A549 (cell line): ENCODE measurements around the gene IFRD2. TPM values are rescaled to one million over a fixed set of nuclear protein-coding genes. Genes with fewer than 3 reads are reported as not detected.

ENCODE experiments used
- ATAC-seq, 2 experiments: fragments of 200-7000 bp in 1 of 2; fragments of >200 bp in 1 of 2; cut with Nextera tagmentation in 1 of 2; cut with Tn5 transposase in 1 of 2; 3 replicates each; pipeline versions ENCODE4 v1.8.0 to v1.9.1; 2018 to 2020; ENCODE audit warnings: mild to moderate bottlenecking in 1 of 2, moderate library complexity in 1 of 2
- CTCF ChIA-PET: fragments of 300-600 bp; sonication (Branson Sonifier 250); formaldehyde crosslinking; extraction: SDS; loops from one replicate; lab custom pipeline; 2021; ENCODE audit warnings: antibody characterized with exemption, inconsistent platforms; lab: Yijun Ruan, JAX
- POLR2A ChIA-PET: fragments of 350-600 bp; formaldehyde crosslinking; extraction: SDS; loops from one replicate; lab custom pipeline; 2021; ENCODE audit warnings: antibody characterized with exemption, inconsistent platforms; lab: Yijun Ruan, JAX
- DNase-seq, 2 experiments: peaks; one replicate each; pipeline versions ENCODE4 v3.0.0 to v3.0.0-alpha.2; 2011 to 2016; ENCODE audit warnings: low read depth in 1 of 2, low spot score in 1 of 2
- FAIRE-seq: peaks from 2 replicates; lab custom pipeline; 2011; peaks lifted over from hg19 to GRCh38; lab: Jason Lieb, UNC
- H3K27ac ChIP-seq, 2 experiments: fragments of >200 bp; sonication (Bioruptor Twin); formaldehyde crosslinking; 3 replicates each; pipeline ENCODE4 v1.5.1; 2016 to 2017
- H3K4me1 ChIP-seq: fragments of >200 bp; sonication (Bioruptor Twin); formaldehyde crosslinking; 3 replicates; pipeline ENCODE4 v1.6.1; 2016
- H3K4me2 ChIP-seq: fragments of >200 bp; sonication (Bioruptor Twin); formaldehyde crosslinking; 3 replicates; pipeline ENCODE4 v1.6.1; 2016
- H3K4me3 ChIP-seq: fragments of >200 bp; sonication (Bioruptor Twin); formaldehyde crosslinking; 3 replicates; pipeline ENCODE4 v1.5.1; 2016
- H3K9me3 ChIP-seq: fragments of >200 bp; sonication (Bioruptor Twin); formaldehyde crosslinking; 3 replicates; pipeline ENCODE4 v1.6.1; 2016
- ATOH8 ChIP-seq: fragments of 250-450 bp; sonication (Bioruptor Pico); IDR thresholded peaks from 2 replicates; pipeline ENCODE4 v1.5.0; 2020; ENCODE audit warnings: low read depth, mild to moderate bottlenecking, moderate library complexity
- CBX8 ChIP-seq: fragments of 200-600 bp; sonication (generic); IDR thresholded peaks from 2 replicates; pipeline ENCODE4 v1.6.1; 2016
- CTCF ChIP-seq: fragments of >200 bp; sonication (Bioruptor Twin); formaldehyde crosslinking; IDR thresholded peaks from 3 replicates; pipeline ENCODE4 v1.5.1; 2016
- EHF ChIP-seq: fragments of 250-450 bp; sonication (Bioruptor Pico); IDR thresholded peaks from 2 replicates; pipeline ENCODE4 v1.5.0; 2020; ENCODE audit warnings: mild to moderate bottlenecking
- EHMT2 ChIP-seq: fragments of 200-600 bp; sonication (generic); IDR thresholded peaks from 2 replicates; pipeline ENCODE4 v1.6.1; 2016; ENCODE audit warnings: antibody characterized with exemption, low read depth, mild to moderate bottlenecking, moderate library complexity
- EP300 ChIP-seq, 2 experiments: fragments of >200 bp; sonication (Bioruptor Twin); formaldehyde crosslinking; IDR thresholded peaks; 2 replicates in 1 of 2; 3 replicates in 1 of 2; pipeline ENCODE4 v1.6.1; 2016 to 2017
- FOXS1 ChIP-seq: fragments of 250-450 bp; sonication (Bioruptor Pico); IDR thresholded peaks from 2 replicates; pipeline ENCODE4 v1.5.0; 2020; ENCODE audit warnings: mild to moderate bottlenecking, moderate library complexity
- HOXB13 ChIP-seq: fragments of 250-450 bp; sonication (Bioruptor Pico); IDR thresholded peaks from 2 replicates; pipeline ENCODE4 v1.5.0; 2020; ENCODE audit warnings: low read depth, mild to moderate bottlenecking, moderate library complexity
- JUN ChIP-seq, 2 experiments: fragments of >200 bp; sonication (Bioruptor Twin); formaldehyde crosslinking; IDR thresholded peaks; 2 replicates in 1 of 2; 3 replicates in 1 of 2; pipeline ENCODE4 v1.6.1; 2016 to 2017
- JUNB ChIP-seq: fragments of >200 bp; sonication (Bioruptor Twin); formaldehyde crosslinking; IDR thresholded peaks from 2 replicates; pipeline ENCODE4 v1.6.1; 2016
- MAFK ChIP-seq: fragments of 450-650 bp; IDR thresholded peaks from 2 replicates; pipeline ENCODE4 v1.6.1; 2014; ENCODE audit not compliant: partially characterized antibody
- MYC ChIP-seq: IDR thresholded peaks from 2 replicates; pipeline ENCODE4 v1.6.1; 2012; ENCODE audit warnings: mild to moderate bottlenecking, inconsistent platforms, low read length, improper control_type of control experiment, borderline replicate concordance
- NFE2L2 ChIP-seq: fragments of 150-350 bp; conservative IDR thresholded peaks from 2 replicates; pipeline ENCODE4 v1.6.1; 2014; ENCODE audit warnings: low read length
- NR3C1 ChIP-seq: fragments of >200 bp; sonication (Bioruptor Twin); formaldehyde crosslinking; IDR thresholded peaks from 3 replicates; pipeline ENCODE4 v1.6.1; 2017
- PHF8 ChIP-seq: fragments of 200-600 bp; sonication (generic); IDR thresholded peaks from 2 replicates; pipeline ENCODE4 v1.6.1; 2016; ENCODE audit warnings: low read depth, mild to moderate bottlenecking, antibody characterized with exemption, moderate library complexity, borderline replicate concordance
- RARB ChIP-seq: fragments of 250-450 bp; sonication (Bioruptor Pico); IDR thresholded peaks from 2 replicates; pipeline ENCODE4 v1.8.0; 2021; ENCODE audit warnings: mild to moderate bottlenecking, moderate library complexity
- USF2 ChIP-seq: fragments of 450-650 bp; IDR thresholded peaks from 2 replicates; pipeline ENCODE4 v1.6.1; 2014; ENCODE audit warnings: antibody characterized with exemption
- ZC3H11A ChIP-seq: fragments of 450-650 bp; IDR thresholded peaks from 2 replicates; pipeline ENCODE4 v1.6.1; 2014; ENCODE audit warnings: antibody characterized with exemption, mild to moderate bottlenecking
- WGBS: methylation state at CpG from one replicate; pipeline ENCODE4 v1.1.6; 2017; ENCODE audit errors: missing lambda C conversion rate; 5-methylcytosine and 5-hydroxymethylcytosine counted together
- polyA plus RNA-seq, 4 experiments: library from polyadenylated mRNA; depleted of rRNA in 3 of 4; stranded (reverse); fragments of >200 nt; fragmentation: RNase III in 1 of 4; extraction: RNeasy Plus Mini Kit Qiagen cat#74134 plus additional on column Dnase treatment in 1 of 4; gene quantifications; 2 replicates in 3 of 4; 3 replicates in 1 of 4; pipeline ENCODE4 v1.2.3, GENCODE V29; 2011 to 2017
- TF ChIP-seq, protein P1 (sequence below): IDR thresholded peaks from 2 replicates; pipeline ENCODE4 v1.6.1; 2012; ENCODE audit warnings: low read depth, borderline replicate concordance

Gene IFRD2
- polyA plus RNA-seq, 2 of the 4 experiments (the other 2 are of a cell fraction): 42.2 to 79.7 TPM

DNA sequence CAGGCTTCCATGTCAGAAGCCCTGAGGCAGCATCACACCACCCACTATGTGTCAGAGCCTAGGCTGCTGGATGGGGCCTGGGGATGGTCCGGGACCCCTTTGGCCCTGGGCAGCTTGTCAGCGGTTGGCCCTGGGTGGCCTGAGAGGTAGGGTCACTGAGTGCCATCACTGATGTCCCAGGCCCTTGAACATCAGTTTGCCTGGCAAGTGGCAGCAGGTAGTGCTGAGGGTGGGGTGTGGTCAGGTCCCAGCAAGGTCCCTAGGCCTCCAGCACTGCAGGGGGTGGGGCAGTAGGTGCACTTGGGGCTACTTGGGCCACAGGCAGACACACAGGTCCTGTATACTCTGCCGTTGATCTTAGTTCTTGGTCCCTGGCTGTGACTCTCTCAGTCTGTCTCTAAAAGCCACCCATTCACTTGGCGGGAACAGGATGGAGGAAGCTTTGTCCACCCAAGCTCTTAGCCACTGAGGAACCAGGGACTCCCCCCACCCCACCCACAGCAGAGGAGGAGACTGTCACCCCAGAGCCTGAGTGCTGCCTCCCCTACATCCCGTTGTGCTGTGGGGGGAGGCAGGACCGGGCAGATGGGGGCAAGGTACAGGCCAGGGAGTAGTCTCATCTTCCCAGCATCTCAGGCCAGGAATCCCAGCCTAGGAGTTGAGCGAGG lies 50.4 kb downstream of the IFRD2 start:
- H3K4me2 ChIP-seq: no peak overlapping the region
- FAIRE-seq (no peak), ATAC-seq (no peak), DNase-seq (no peak)
- peaks cover 35% of the 10 kb centered on the region for H3K4me1 ChIP-seq
- ChIA-PET CTCF (interaction anchor here (1.6 to 7.8 kb wide), 4 partner anchors 8 to 47 kb away, joined by 4 to 55 read pairs (median 16); no protein-coding TSS in a partner anchor), POLR2A (no interaction called here)
- H3K27ac ChIP-seq: no peak overlapping the region
- H3K9me3 ChIP-seq: no peaks in the 10 kb centered on the region
- TF ChIP-seq JUN (IDR thresholded peaks at IDR 0.05) (no peak), NR3C1 (no peak)
- no peak overlapping the region for H3K4me3 ChIP-seq
- WGBS: 93% methylated on average over 3 of the region's 7 CpGs

DNA sequence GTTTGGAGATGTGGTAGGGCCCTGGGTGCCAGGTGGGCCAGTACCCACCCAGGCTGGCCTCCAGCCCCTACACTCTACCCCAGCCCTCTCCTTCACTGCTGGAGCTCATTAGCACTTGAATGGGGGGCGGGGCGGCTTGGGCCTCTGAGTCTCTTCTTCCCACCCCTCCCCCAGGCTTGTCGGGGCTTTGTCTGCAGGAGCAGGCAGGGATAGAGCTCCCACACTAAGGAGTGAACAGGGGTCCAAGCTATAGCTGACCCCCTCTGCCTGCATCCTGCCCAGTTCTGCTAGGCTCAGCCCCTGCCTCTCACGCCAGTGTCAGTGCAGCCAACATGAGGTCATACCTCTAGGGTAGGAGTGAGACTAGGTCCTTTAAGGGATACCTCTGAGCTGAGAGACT lies 51.1 kb downstream of the IFRD2 start:
- FAIRE-seq (no peak), DNase-seq (no peak), ATAC-seq (no peak)
- Histone ChIP-seq H3K9me3 (no peaks in the 10 kb centered on the region), H3K4me3 (no peak overlapping the region), H3K4me1 (peaks cover 32% of the 10 kb centered on the region), H3K4me2 (no peak overlapping the region), H3K27ac (no peak overlapping the region)
- ChIA-PET CTCF (interaction anchor here (1.2 to 7.8 kb wide), 5 partner anchors 9 to 47 kb away, joined by 4 to 55 read pairs (median 5); no protein-coding TSS in a partner anchor), POLR2A (no interaction called here)
- TF ChIP-seq RARB (no peak), USF2 (no peak), PHF8 (no peak), EHMT2 (no peak), FOXS1 (no peak), NFE2L2 (no peak), JUNB (no peak), MAFK (no peak), MYC (no peak), ATOH8 (CRISPR knock-in tag) (no peak), CTCF (no peak), CBX8 (no peak), EP300 (IDR thresholded peaks at IDR 0.05) (no peak), JUN (IDR thresholded peaks at IDR 0.05) (no peak), ZC3H11A (no peak)
- TF ChIP-seq, protein P1, sequence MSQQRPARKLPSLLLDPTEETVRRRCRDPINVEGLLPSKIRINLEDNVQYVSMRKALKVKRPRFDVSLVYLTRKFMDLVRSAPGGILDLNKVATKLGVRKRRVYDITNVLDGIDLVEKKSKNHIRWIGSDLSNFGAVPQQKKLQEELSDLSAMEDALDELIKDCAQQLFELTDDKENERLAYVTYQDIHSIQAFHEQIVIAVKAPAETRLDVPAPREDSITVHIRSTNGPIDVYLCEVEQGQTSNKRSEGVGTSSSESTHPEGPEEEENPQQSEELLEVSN: no peak
- 100% methylated on average over 2 of the region's 4 CpGs for WGBS

- no peak for TF ChIP-seq EHF
- TF ChIP-seq HOXB13: no peak
- ATAC-seq (no peak), FAIRE-seq (no peak), DNase-seq (no peak)
- H3K4me1 ChIP-seq: peaks cover 30% of the 10 kb centered on the region
- WGBS: 76% methylated on average over 3 of the region's 4 CpGs
- ChIA-PET CTCF (interaction anchor here (4.7 to 7.8 kb wide), 2 partner anchors 12 to 45 kb away, joined by 27 to 55 read pairs; no protein-coding TSS in a partner anchor), POLR2A (no interaction called here)
- no peaks in the 10 kb centered on the region for H3K9me3 ChIP-seq
- no peak overlapping the region for H3K4me2 ChIP-seq
- no peak overlapping the region for H3K4me3 ChIP-seq
- no peak overlapping the region for H3K27ac ChIP-seq
These were observed 52.6 kb downstream of the IFRD2 start for GRCh38 chr3:50239649-50240048.
